Neuron (in vitro differentiated cells): Measurements from ENCODE around the gene LGALSL.

ENCODE experiments used
- H2AFZ ChIP-seq: one replicate; pipeline ENCODE4 v1.6.1; 2013; ENCODE audit warnings: low read depth, mild to moderate bottlenecking, inconsistent platforms, low read length, moderate library complexity
- H3K27me3 ChIP-seq: one replicate; pipeline ENCODE4 v1.6.1; 2013; ENCODE audit warnings: low read length; ENCODE audit not compliant: insufficient read depth
- H3K36me3 ChIP-seq: one replicate; pipeline ENCODE4 v1.6.1; 2013; ENCODE audit warnings: low read length; ENCODE audit not compliant: insufficient read depth
- H3K4me1 ChIP-seq: one replicate; pipeline ENCODE4 v1.6.1; 2013; ENCODE audit warnings: low read length; ENCODE audit not compliant: insufficient read depth
- H3K4me3 ChIP-seq: 2 replicates; pipeline ENCODE4 v1.5.1; 2013; ENCODE audit warnings: mild to moderate bottlenecking, low read length, moderate library complexity
- H3K9me3 ChIP-seq: one replicate; pipeline ENCODE4 v1.6.1; 2013; ENCODE audit warnings: low read length

LGALSL gene

DNA sequence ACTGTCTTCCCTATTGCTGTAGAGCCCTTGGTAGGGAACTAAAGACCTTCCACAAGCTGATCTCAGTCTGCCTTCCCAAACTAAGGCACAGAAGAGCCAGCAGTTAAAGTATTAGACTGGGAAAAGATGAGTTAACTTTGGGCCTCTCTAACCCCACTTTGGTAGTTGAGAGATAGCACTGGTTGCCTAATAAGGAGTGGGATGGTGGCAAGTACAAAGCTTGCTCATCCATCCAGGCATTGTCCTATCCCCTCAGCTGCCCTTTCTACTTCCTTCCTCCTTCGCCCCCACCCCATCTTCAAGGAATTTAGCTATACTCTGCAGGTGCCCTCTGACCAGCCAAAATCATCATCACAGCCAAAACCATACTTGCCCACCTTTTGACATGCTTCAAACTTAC lies 48.0 kb downstream of the LGALSL start:
- H3K4me3 ChIP-seq = no peak overlapping the region
- no peaks in the 10 kb centered on the region for H3K9me3 ChIP-seq
- no peaks in the 10 kb centered on the region for H3K4me1 ChIP-seq
- H3K27me3 ChIP-seq = no peaks in the 10 kb centered on the region
- H2AFZ ChIP-seq = no peak overlapping the region
- no peaks in the 10 kb centered on the region for H3K36me3 ChIP-seq

DNA sequence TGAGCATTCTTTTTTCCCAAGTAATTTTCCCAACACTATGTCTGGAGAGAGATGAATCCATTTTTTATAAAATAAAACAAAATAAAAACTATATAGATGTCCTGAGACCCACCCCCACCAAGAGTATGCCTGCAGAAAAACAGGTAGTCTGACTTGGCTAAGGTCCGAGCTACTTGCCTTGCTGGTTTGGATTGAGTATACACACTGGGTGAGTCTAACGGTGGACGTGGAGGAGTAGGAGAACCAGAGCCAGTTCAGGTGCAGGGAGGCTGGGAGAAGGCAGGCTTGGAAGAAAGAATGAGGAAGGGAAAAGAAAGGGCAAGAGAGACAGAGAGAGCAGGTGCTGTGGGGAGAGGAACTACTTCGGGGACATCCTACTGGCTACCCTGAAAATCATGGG lies 48.9 kb downstream of the LGALSL start:
- no peaks in the 10 kb centered on the region for H3K4me1 ChIP-seq
- H3K27me3 ChIP-seq = no peaks in the 10 kb centered on the region
- H3K36me3 ChIP-seq = no peaks in the 10 kb centered on the region
- H3K4me3 ChIP-seq = no peak overlapping the region
- H3K9me3 ChIP-seq = no peaks in the 10 kb centered on the region
- H2AFZ ChIP-seq = no peak overlapping the region

DNA sequence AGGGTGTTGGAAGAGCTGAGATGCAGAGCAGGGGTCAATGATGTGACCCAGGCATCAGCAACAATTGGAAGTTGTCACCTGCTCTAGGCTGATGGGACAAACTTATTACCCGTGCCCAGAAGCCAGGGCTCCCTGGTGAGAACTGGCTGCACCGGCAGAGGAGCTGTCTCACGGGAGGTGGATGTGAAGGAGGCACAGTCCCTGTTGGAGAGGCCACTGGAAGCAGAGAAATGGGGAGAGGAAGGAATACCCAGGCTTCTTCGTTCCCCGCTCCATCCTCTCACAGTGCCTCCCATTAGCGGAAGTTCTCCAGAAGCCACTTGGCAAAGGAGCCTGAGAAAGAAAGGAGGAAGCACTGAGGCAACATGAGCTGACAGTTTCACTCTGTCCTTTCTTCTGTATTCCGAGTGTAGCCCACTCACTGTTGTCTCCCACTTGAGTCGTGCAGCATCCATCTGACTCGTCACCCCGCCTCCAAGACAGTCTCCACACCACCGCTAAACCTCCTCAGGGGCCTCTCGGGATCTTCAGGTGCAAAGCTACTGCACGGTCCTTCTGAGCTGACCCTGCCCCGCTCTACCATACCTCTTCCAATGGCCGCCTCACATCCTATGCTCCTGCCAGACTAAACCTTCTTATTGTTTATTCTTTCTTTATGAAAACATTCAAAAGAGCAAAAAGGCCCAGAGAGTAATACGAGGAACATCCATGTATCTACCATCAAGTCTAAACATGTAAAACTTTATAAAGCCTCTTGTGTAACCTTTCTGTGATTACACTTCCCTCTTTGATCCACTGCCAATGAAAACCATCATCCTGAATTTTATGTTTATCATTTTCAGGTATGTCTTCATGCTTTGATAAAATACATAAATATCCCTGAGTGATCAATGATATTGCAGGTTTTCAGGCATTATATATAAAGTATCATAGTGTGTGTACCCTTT lies 51.1 kb downstream of the LGALSL start:
- Histone ChIP-seq H3K4me1 (no peaks in the 10 kb centered on the region), H2AFZ (no peak overlapping the region), H3K4me3 (no peak overlapping the region), H3K9me3 (no peaks in the 10 kb centered on the region), H3K27me3 (no peaks in the 10 kb centered on the region), H3K36me3 (no peaks in the 10 kb centered on the region)

DNA sequence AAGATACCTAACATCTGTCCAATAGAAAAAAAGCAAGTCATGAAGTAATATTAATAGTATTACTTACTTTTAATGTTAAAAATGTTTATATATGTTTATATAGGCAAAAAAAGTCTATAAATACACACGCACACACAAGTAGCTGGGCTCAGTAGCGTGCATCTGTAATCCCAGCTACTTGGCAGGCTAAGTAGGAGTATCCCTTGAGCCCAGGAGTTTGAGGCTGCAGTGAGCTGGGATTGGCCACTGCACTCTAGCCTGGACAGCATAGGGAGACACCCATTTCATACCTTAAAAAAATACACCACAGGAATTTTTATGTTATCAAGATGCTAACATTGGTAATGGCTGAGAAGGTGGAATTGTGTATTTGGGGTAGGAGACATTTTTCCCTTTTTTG lies 52.7 kb downstream of the LGALSL start:
- H3K4me1 ChIP-seq = no peaks in the 10 kb centered on the region
- no peak overlapping the region for H3K4me3 ChIP-seq
- H2AFZ ChIP-seq = no peak overlapping the region
- H3K9me3 ChIP-seq = no peaks in the 10 kb centered on the region
- no peaks in the 10 kb centered on the region for H3K27me3 ChIP-seq
- no peaks in the 10 kb centered on the region for H3K36me3 ChIP-seq
